HG03025 (cell line): ENCODE data around the gene SMKR1.
"Not testable (repeated sequence)": the region's sequence is repeated elsewhere in the genome, so short reads cannot be mapped to it uniquely, and the experiment has no call there.

ENCODE experiments used
- ATAC-seq: cut with Tn5 transposase; IDR thresholded peaks from one replicate; pipeline ENCODE4 v1.9.1; 2021; ENCODE audit warnings: mild to moderate bottlenecking, moderate library complexity; ENCODE audit not compliant: unreplicated experiment, low FRiP score

The SMKR1 gene

GRCh38 chr7:129481376-129481775 lies 21.0 kb upstream of the SMKR1 start:
- not testable (repeated sequence) for ATAC-seq

- ATAC-seq, result no peak
These were observed 19.6 kb upstream of the SMKR1 start for GRCh38 chr7:129482781-129483180.

- no peak for ATAC-seq
These were observed 12.8 kb upstream of the SMKR1 start for GRCh38 chr7:129489491-129489890.

GRCh38 chr7:129492391-129492790 lies 9.9 kb upstream of the SMKR1 start:
- ATAC-seq, result no peak

GRCh38 chr7:129493555-129493954 lies 8.8 kb upstream of the SMKR1 start:
- ATAC-seq, result no peak

- ATAC-seq, result peak; percentile 57
These were observed 8.3 kb upstream of the SMKR1 start for GRCh38 chr7:129494041-129494440.

- no peak for ATAC-seq
These were observed 6.3 kb upstream of the SMKR1 start for GRCh38 chr7:129495987-129496386.

GRCh38 chr7:129496653-129497052 lies 5.7 kb upstream of the SMKR1 start:
- no peak for ATAC-seq

- no peak for ATAC-seq
These were observed 5.2 kb upstream of the SMKR1 start for GRCh38 chr7:129497156-129497555.

- no peak for ATAC-seq
These were observed 4.3 kb upstream of the SMKR1 start for GRCh38 chr7:129498021-129498420.

GRCh38 chr7:129499999-129500398 lies 2.3 kb upstream of the SMKR1 start:
- no peak for ATAC-seq

- peak; percentile 14 for ATAC-seq
These were observed 666 bp downstream of the SMKR1 start for GRCh38 chr7:129502708-129503685.

GRCh38 chr7:129503725-129504124 lies 1.4 kb downstream of the SMKR1 start:
- ATAC-seq, result no peak

GRCh38 chr7:129512192-129512591 lies 9.9 kb downstream of the SMKR1 start:
- no peak for ATAC-seq

- ATAC-seq, result no peak
These were observed 11.2 kb downstream of the SMKR1 start for GRCh38 chr7:129513546-129513945.

- ATAC-seq, result no peak
These were observed 12.4 kb downstream of the SMKR1 start for GRCh38 chr7:129514683-129515082.

- no peak for ATAC-seq
These were observed 13.1 kb downstream of the SMKR1 start for GRCh38 chr7:129515381-129515780.

- ATAC-seq, result no peak
These were observed 15.6 kb downstream of the SMKR1 start for GRCh38 chr7:129517931-129518330.

GRCh38 chr7:129519464-129519863 lies 17.1 kb downstream of the SMKR1 start:
- ATAC-seq, result no peak

GRCh38 chr7:129522088-129522970 lies 20.0 kb downstream of the SMKR1 start:
- ATAC-seq, result no peak

- no peak for ATAC-seq
These were observed 20.6 kb downstream of the SMKR1 start for GRCh38 chr7:129522971-129523340.
